ENCODE measurements around the gene ACP6. TPM values are rescaled to one million over a fixed set of nuclear protein-coding genes. Genes with fewer than 3 reads are reported as not detected.
"Not testable (repeated sequence)": the region's sequence is repeated elsewhere in the genome, so short reads cannot be mapped to it uniquely, and the experiment has no call there.

Gene ACP6
- total and polyA plus RNA-seq, 4 donors: 9.6 to 25.3 (median 15.6) TPM

DNA sequence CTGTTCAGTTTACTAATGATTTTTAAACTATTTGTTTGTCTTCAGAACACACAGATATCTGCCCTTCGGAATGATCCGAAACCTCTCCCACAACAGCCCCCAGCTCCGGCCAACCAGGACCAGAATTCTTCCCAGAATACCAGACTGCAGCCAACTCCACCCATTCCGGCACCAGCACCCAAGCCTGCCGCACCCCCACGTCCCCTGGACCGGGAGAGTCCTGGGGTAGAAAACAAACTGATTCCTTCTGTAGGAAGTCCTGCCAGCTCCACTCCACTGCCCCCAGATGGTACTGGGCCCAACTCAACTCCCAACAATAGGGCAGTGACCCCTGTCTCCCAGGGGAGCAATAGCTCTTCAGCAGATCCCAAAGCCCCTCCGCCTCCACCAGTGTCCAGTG is 51.6 kb downstream of the ACP6 start:
- Histone ChIP-seq H3K36me3 (ENCODE audit: control insufficient read depth in 4 of 4, insufficient read depth in 4 of 4, low read length in 4 of 4) (peaks cover 23 to 59% (median 41%) of the 10 kb centered on the region in 4 donors), H3K4me3 (no peak overlapping the region), H3K27me3 (ENCODE audit: control insufficient read depth in 3 of 3, insufficient read depth in 3 of 3, low read length in 2 of 3) (no peaks in the 10 kb centered on the region), H3K9me3 (ENCODE audit: control insufficient read depth in 4 of 4, insufficient read depth in 3 of 4, low read length in 3 of 4) (no peaks in the 10 kb centered on the region), H3K4me1 (ENCODE audit: control insufficient read depth in 5 of 5, insufficient read depth in 5 of 5, low read length in 5 of 5) (peaks cover 0 to 7% (median 0%) of the 10 kb centered on the region in 5 donors), H3K9ac (ENCODE audit: insufficient read depth in 1 of 2, low read length in 2 of 2) (no peak overlapping the region), H3K27ac (ENCODE audit: low read depth in 1 of 2, low read length in 1 of 2) (no peak overlapping the region)
- TF ChIP-seq, protein P1, sequence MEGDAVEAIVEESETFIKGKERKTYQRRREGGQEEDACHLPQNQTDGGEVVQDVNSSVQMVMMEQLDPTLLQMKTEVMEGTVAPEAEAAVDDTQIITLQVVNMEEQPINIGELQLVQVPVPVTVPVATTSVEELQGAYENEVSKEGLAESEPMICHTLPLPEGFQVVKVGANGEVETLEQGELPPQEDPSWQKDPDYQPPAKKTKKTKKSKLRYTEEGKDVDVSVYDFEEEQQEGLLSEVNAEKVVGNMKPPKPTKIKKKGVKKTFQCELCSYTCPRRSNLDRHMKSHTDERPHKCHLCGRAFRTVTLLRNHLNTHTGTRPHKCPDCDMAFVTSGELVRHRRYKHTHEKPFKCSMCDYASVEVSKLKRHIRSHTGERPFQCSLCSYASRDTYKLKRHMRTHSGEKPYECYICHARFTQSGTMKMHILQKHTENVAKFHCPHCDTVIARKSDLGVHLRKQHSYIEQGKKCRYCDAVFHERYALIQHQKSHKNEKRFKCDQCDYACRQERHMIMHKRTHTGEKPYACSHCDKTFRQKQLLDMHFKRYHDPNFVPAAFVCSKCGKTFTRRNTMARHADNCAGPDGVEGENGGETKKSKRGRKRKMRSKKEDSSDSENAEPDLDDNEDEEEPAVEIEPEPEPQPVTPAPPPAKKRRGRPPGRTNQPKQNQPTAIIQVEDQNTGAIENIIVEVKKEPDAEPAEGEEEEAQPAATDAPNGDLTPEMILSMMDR (IDR thresholded peaks at IDR 0.05; ENCODE audit: control extremely low read depth, extremely low read depth): no peak
- DNase-seq (no peak), ATAC-seq (ENCODE audit: insufficient read depth, low FRiP score) (no peak)
- WGBS, 2 donors: 93 to 97% methylated on average over 8 of the region's 8 CpGs

DNA sequence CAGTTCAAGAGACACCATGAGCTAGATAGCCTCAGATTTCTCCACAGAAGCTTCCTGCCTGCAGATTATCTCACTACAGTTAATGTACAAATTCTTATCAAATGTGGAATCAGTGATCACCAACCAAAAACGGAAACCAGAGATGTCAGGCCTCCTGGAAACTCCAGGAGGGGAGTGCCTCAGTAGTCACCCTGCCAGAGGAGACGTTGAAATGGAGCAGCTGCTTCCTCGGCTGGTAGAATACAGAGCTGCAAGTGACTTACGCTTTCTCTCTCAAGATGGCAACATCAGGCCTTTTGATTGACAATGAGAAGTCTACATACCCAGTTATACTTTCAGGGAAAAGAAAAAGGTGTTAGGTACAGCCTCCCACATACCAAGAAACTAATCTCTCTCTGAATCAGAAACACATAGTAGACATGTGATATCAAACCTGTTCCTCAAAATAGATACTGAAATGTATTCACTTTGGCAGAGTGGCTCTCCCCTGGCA is 52.2 kb downstream of the ACP6 start:
- no peak overlapping the region for H3K27ac ChIP-seq (ENCODE audit: low read depth in 1 of 2, low read length in 1 of 2)
- H3K36me3 ChIP-seq (ENCODE audit: control insufficient read depth in 4 of 4, insufficient read depth in 4 of 4, low read length in 4 of 4): peaks cover 23 to 59% (median 43%) of the 10 kb centered on the region in 4 donors

DNA sequence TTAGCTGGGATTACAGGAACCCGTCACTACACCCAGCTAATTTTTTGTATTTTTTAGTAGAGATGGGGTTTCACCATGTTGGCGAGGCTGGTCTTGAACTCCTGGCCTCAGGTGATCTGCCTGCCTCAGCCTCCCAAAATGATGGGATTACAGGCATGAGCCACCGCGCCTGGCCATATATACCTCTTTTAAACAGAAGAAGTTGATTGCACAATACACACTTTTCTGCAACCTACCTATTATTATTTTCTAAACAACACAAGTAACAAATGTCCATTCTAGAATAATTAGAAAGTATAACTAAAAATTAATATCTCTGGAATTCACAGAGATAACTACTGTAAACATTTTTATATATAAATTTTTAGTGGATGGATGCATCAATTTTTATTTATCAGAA is 55.4 kb downstream of the ACP6 start:
- ATAC-seq (ENCODE audit: insufficient read depth, low FRiP score); H3K4me3 ChIP-seq; H3K9me3 ChIP-seq (ENCODE audit: control insufficient read depth in 4 of 4, insufficient read depth in 3 of 4, low read length in 3 of 4); DNase-seq; H3K27me3 ChIP-seq (ENCODE audit: control insufficient read depth in 3 of 3, insufficient read depth in 3 of 3, low read length in 2 of 3); H3K27ac ChIP-seq (ENCODE audit: low read depth in 1 of 2, low read length in 1 of 2); H3K9ac ChIP-seq (ENCODE audit: insufficient read depth in 1 of 2, low read length in 2 of 2): not testable (repeated sequence)
- 94 to 98% methylated on average over 4 of the region's 4 CpGs for WGBS, 2 donors
- H3K4me1 ChIP-seq (ENCODE audit: control insufficient read depth in 5 of 5, insufficient read depth in 5 of 5, low read length in 5 of 5): peaks cover 0 to 21% (median 7%) of the 10 kb centered on the region in 5 donors
- peaks cover 26 to 54% (median 44%) of the 10 kb centered on the region in 4 donors for H3K36me3 ChIP-seq (ENCODE audit: control insufficient read depth in 4 of 4, insufficient read depth in 4 of 4, low read length in 4 of 4)

More for the DNA sequence above, 52.2 kb downstream of the ACP6 start:
- ATAC-seq (ENCODE audit: insufficient read depth, low FRiP score): no peak
- Histone ChIP-seq H3K27me3 (ENCODE audit: control insufficient read depth in 3 of 3, insufficient read depth in 3 of 3, low read length in 2 of 3) (no peaks in the 10 kb centered on the region), H3K4me3 (no peak overlapping the region), H3K4me1 (ENCODE audit: control insufficient read depth in 5 of 5, insufficient read depth in 5 of 5, low read length in 5 of 5) (peaks cover 0 to 13% (median 5%) of the 10 kb centered on the region in 5 donors), H3K9me3 (ENCODE audit: control insufficient read depth in 4 of 4, insufficient read depth in 3 of 4, low read length in 3 of 4) (no peaks in the 10 kb centered on the region), H3K9ac (ENCODE audit: insufficient read depth in 1 of 2, low read length in 2 of 2) (no peak overlapping the region)
- WGBS, 2 donors: 36 to 53% methylated on average over 4 of the region's 4 CpGs
- peak in 2 of 3 donors; percentile 33 to 57 for DNase-seq
- TF ChIP-seq, protein P1 (IDR thresholded peaks at IDR 0.05; ENCODE audit: control extremely low read depth, extremely low read depth): no peak

DNA sequence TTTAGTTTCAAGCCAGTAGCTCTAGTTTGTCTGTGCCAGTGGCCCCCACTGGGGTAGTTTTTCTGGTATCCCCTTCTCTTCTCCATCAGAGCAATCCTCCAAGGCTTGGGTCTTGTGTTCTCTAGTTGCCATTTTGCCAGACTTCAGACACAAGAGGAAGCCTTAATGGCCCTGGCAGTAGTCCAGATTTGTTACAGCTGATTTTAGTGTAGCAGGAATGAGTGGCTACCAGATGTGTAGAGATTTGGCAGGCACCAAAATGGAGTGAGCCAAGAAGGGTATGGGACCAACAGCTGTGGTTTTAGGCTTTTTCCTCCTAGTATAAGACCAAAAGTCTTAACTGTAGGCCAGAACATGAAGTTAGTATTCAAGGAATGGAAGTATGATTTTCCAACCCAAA is 56.8 kb downstream of the ACP6 start:
- ATAC-seq (ENCODE audit: insufficient read depth, low FRiP score) (no peak), DNase-seq (peak; percentile 62 to 85 (median 75))
- Histone ChIP-seq H3K27me3 (ENCODE audit: control insufficient read depth in 3 of 3, insufficient read depth in 3 of 3, low read length in 2 of 3) (no peaks in the 10 kb centered on the region), H3K4me3 (no peak overlapping the region), H3K9ac (ENCODE audit: insufficient read depth in 1 of 2, low read length in 2 of 2) (no peak overlapping the region), H3K4me1 (ENCODE audit: control insufficient read depth in 5 of 5, insufficient read depth in 5 of 5, low read length in 5 of 5) (peaks cover 0 to 32% (median 10%) of the 10 kb centered on the region in 5 donors), H3K9me3 (ENCODE audit: control insufficient read depth in 4 of 4, insufficient read depth in 3 of 4, low read length in 3 of 4) (no peaks in the 10 kb centered on the region), H3K27ac (ENCODE audit: low read depth in 1 of 2, low read length in 1 of 2) (no peak overlapping the region), H3K36me3 (ENCODE audit: control insufficient read depth in 4 of 4, insufficient read depth in 4 of 4, low read length in 4 of 4) (peaks cover 14 to 48% (median 34%) of the 10 kb centered on the region in 4 donors)
- TF ChIP-seq, protein P1 (IDR thresholded peaks at IDR 0.05; ENCODE audit: control extremely low read depth, extremely low read depth): no peak

All from lung (tissue), 12 donors.